ENCODE data around the gene HIVEP3.

Gene HIVEP3

DNA sequence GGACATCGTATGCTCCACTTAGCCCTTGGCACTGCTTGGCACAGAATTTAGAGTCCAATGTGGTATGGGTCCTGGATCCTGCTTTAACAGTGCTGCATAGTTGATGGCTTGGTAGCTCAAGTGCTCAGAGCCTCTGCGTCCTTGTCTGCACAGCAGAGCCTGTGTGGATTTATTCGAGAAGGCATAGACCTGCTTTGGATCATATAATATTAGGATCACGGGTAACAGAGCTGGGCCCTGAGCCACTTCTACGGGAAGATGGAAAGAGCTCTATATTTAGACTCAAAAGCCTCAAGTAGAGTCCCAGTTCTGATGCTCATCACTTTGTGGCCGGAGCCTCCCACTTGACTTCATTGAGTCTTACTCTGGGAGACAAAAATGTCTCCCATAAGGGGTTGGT lies 269.9 kb downstream of the HIVEP3 start:
- Histone ChIP-seq H3K9me3 (ENCODE audit: control insufficient read depth in 5 of 5, low read length in 5 of 5) (no peaks in the 10 kb centered on the region), H3K9ac (ENCODE audit: low read length in 5 of 5) (no peak overlapping the region)

DNA sequence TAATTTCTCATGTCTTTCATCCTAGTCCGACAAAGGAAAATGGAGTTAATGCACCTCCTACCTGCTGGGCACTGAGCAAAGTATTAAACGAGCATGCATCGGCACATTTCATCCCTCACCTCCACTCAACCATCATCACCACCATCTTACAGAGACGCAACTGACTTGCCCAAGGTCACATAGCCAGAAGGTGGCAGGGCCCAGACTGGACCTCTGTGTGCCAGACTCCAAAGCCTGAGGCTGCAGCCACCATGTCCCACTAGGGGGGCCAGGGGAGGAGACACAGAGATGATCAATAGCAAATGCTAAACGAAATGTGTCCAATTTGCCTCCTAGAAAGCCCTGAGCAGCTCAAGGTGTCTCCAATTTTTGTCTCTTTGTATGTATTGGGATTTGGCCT lies 270.5 kb downstream of the HIVEP3 start:
- no peak overlapping the region for H3K27ac ChIP-seq (ENCODE audit: low read depth, low read length)

More for the DNA sequence above, 269.9 kb downstream of the HIVEP3 start:
- H3K36me3 ChIP-seq (ENCODE audit: control insufficient read depth in 5 of 5, insufficient read depth in 5 of 5, low read length in 5 of 5): no peaks in the 10 kb centered on the region
- no peaks in the 10 kb centered on the region for H3K27me3 ChIP-seq (ENCODE audit: control insufficient read depth in 5 of 5, insufficient read depth in 4 of 5, low read length in 5 of 5)
- H3K4me1 ChIP-seq (ENCODE audit: control insufficient read depth in 5 of 5, insufficient read depth in 5 of 5, low read length in 5 of 5): peaks cover 0 to 17% (median 13%) of the 10 kb centered on the region in 5 donors
- no peak overlapping the region for H3K27ac ChIP-seq (ENCODE audit: low read depth, low read length)
- no peak overlapping the region for H3K4me3 ChIP-seq (ENCODE audit: low read depth in 1 of 5, low read length in 5 of 5)

DNA sequence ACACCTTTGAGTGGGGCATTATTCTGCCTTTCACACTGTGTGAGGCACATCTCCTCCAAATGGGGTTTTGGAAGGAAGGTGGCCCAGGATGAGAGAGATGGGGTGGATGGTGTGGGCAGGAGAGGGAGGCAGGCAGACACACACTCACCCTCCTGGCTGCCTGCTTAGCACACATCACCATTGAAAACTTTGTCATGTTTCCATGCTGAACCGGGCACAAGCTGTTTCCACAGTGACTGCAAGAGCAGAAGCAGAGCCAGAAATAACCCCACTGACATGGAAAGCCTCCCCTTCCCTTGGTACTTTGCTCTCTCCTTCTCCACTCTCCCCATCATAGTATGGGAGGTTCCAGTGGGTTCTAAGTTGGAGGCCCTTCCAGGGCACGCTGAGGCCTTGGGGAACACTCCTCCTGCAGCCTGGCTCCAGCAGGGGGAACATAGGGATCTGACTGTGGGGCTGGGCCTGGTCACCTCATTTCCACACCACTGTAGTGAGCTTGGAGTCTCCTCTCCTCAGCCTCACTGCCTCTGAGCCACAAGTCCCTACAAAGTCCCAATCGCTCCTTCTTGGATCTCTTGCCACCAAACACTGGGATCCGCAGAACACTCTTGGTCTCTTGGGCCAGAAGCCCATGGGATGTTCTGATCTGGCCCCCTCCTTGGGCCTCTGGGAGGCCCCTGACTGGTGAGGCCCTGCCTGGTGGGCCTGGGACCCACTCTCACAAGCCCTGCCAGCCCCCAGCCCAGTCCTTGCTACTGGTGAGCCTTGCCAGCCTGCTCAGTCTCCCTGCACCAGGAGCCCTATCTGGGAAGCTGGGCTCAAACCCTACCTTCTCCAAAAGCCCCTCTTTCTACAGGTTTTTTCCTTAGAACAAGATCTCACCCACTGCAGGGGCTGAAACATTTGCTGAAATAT lies 271.2 kb downstream of the HIVEP3 start:
- H3K27ac ChIP-seq (ENCODE audit: low read depth, low read length): no peak overlapping the region
- H3K9me3 ChIP-seq (ENCODE audit: control insufficient read depth in 5 of 5, low read length in 5 of 5): no peaks in the 10 kb centered on the region
- no peak overlapping the region for H3K9ac ChIP-seq (ENCODE audit: low read length in 5 of 5)
- H3K4me3 ChIP-seq (ENCODE audit: low read depth in 1 of 5, low read length in 5 of 5): no peak overlapping the region
- H3K36me3 ChIP-seq (ENCODE audit: control insufficient read depth in 5 of 5, insufficient read depth in 5 of 5, low read length in 5 of 5): no peaks in the 10 kb centered on the region
- no peaks in the 10 kb centered on the region for H3K27me3 ChIP-seq (ENCODE audit: control insufficient read depth in 5 of 5, insufficient read depth in 4 of 5, low read length in 5 of 5)
- peaks cover 0 to 17% (median 13%) of the 10 kb centered on the region in 5 donors for H3K4me1 ChIP-seq (ENCODE audit: control insufficient read depth in 5 of 5, insufficient read depth in 5 of 5, low read length in 5 of 5)

More for the DNA sequence above, 270.5 kb downstream of the HIVEP3 start:
- Histone ChIP-seq H3K4me3 (ENCODE audit: low read depth in 1 of 5, low read length in 5 of 5) (no peak overlapping the region), H3K9me3 (ENCODE audit: control insufficient read depth in 5 of 5, low read length in 5 of 5) (no peaks in the 10 kb centered on the region), H3K4me1 (ENCODE audit: control insufficient read depth in 5 of 5, insufficient read depth in 5 of 5, low read length in 5 of 5) (peaks cover 0 to 17% (median 13%) of the 10 kb centered on the region in 5 donors), H3K9ac (ENCODE audit: low read length in 5 of 5) (no peak overlapping the region), H3K27me3 (ENCODE audit: control insufficient read depth in 5 of 5, insufficient read depth in 4 of 5, low read length in 5 of 5) (no peaks in the 10 kb centered on the region), H3K36me3 (ENCODE audit: control insufficient read depth in 5 of 5, insufficient read depth in 5 of 5, low read length in 5 of 5) (no peaks in the 10 kb centered on the region)

DNA sequence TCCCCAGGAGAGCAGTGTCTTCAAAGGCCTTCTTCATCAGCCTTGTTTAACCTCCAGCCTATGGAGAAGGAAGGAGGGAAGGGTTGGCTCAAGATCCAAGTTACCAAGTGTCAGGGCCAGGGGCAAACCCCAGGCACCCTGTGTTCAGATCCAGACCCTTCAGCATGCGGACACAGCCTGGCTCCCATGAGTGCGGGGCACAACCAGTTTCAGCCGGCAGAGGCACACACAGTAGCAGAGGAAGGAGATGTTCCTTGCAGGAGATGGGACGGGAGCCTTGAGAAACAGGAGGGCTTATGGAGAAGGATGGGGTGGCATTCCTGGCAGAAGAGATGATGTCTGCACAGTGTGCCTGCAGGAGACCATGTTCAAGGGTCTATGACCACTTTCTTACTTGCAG lies 272.5 kb downstream of the HIVEP3 start:
- Histone ChIP-seq H3K4me1 (ENCODE audit: control insufficient read depth in 5 of 5, insufficient read depth in 5 of 5, low read length in 5 of 5) (peaks cover 0 to 17% (median 13%) of the 10 kb centered on the region in 5 donors), H3K4me3 (ENCODE audit: low read depth in 1 of 5, low read length in 5 of 5) (no peak overlapping the region), H3K9me3 (ENCODE audit: control insufficient read depth in 5 of 5, low read length in 5 of 5) (no peaks in the 10 kb centered on the region), H3K27ac (ENCODE audit: low read depth, low read length) (no peak overlapping the region), H3K27me3 (ENCODE audit: control insufficient read depth in 5 of 5, insufficient read depth in 4 of 5, low read length in 5 of 5) (no peaks in the 10 kb centered on the region), H3K36me3 (ENCODE audit: control insufficient read depth in 5 of 5, insufficient read depth in 5 of 5, low read length in 5 of 5) (no peaks in the 10 kb centered on the region), H3K9ac (ENCODE audit: low read length in 5 of 5) (no peak overlapping the region)

DNA sequence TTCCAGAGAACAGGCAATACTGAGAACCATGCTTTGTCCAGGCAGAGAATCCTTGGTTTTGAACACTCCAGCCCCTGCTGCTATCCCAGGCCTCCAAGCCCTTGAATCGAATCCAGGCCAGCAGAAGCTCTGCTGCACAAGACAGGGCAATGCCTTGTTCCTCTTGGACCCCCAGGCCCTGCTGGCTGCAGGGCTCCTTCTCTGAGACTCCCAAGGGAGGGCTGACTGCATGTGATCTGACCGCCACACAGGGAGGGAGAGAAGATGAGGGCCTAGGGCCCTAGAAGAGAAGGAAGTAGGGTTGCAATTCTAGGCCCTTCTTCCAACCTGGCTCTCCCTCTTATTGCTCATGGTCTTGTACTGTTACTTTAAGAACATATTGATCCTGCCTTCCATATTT lies 273.7 kb downstream of the HIVEP3 start:
- Histone ChIP-seq H3K27me3 (ENCODE audit: control insufficient read depth in 5 of 5, insufficient read depth in 4 of 5, low read length in 5 of 5) (no peaks in the 10 kb centered on the region), H3K27ac (ENCODE audit: low read depth, low read length) (no peak overlapping the region), H3K9ac (ENCODE audit: low read length in 5 of 5) (no peak overlapping the region), H3K9me3 (ENCODE audit: control insufficient read depth in 5 of 5, low read length in 5 of 5) (no peaks in the 10 kb centered on the region), H3K36me3 (ENCODE audit: control insufficient read depth in 5 of 5, insufficient read depth in 5 of 5, low read length in 5 of 5) (no peaks in the 10 kb centered on the region), H3K4me1 (ENCODE audit: control insufficient read depth in 5 of 5, insufficient read depth in 5 of 5, low read length in 5 of 5) (peaks cover 0 to 11% (median 6%) of the 10 kb centered on the region in 5 donors), H3K4me3 (ENCODE audit: low read depth in 1 of 5, low read length in 5 of 5) (no peak overlapping the region)

DNA sequence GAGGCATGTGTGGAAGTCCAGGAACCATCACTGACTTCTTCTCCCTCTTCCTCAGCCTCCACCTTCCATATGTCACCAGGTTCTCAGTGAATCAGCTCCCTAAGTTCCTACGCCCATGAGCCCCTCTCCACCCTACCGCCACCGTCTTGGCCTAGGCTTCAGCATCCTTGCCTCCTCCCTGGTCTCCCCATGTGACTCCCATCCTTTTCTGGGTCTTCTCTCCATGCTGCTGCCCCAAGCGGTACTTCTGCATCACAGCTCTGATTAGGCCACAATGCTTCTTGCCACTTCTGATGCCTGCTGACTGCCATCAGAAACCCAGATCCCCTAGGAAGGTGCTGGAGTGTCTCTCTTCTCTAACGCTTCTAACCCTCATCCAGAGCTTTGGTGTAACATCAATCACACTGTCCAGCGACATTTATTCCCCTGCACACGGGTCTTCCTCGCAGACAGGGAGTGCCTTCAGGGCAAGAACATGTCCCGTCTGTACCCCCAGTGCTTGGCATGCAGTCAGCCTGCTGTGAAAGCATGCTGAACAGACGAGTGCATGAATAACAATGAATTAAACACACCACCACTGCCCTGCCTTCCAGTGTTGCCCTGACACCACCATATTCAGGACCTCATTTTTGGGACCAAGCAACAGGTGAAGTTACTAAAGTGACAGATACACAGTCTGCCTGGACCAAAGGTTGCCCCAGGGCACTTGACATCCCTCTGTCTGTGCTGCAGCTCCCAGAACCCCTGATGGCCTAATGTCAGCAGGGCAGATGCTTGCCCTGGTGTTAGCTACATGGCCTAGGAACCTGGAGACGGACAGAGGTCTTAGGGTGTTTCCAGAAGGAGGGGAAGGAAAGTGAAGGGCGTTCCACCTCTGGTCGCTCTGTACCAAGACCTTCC lies 275.6 kb downstream of the HIVEP3 start:
- Histone ChIP-seq H3K4me1 (ENCODE audit: control insufficient read depth in 5 of 5, insufficient read depth in 5 of 5, low read length in 5 of 5) (no peaks in the 10 kb centered on the region), H3K9me3 (ENCODE audit: control insufficient read depth in 5 of 5, low read length in 5 of 5) (no peaks in the 10 kb centered on the region), H3K27ac (ENCODE audit: low read depth, low read length) (no peak overlapping the region)

DNA sequence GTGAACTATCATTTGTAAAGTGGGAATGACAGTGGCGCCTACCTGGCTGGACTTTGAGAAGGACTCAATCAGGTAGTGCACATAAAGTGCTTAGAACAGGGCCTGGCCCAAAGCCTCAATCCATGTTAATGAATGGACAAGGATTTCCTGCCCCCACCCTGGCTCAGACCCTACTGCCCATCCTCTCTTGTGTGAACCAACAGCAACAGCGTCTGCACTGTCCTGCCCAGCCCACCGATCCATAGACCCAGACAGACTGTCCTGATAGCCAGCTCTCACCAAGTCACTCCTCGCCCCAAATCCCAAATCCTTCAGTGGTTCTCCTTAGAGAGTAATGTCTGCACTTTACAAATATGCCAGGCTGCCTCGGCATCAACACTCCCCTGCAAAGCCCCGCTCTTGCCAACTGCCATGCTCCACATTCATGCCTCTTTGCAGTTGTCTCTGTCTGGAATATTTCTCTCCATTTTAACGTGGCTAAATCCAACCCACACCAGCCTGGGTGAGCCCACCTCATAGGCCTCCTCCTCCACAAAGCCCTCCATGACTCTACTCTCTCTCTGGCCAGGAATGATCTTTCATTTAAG lies 276.7 kb downstream of the HIVEP3 start:
- Histone ChIP-seq H3K4me1 (ENCODE audit: control insufficient read depth in 5 of 5, insufficient read depth in 5 of 5, low read length in 5 of 5) (no peaks in the 10 kb centered on the region), H3K27me3 (ENCODE audit: control insufficient read depth in 5 of 5, insufficient read depth in 4 of 5, low read length in 5 of 5) (no peaks in the 10 kb centered on the region), H3K36me3 (ENCODE audit: control insufficient read depth in 5 of 5, insufficient read depth in 5 of 5, low read length in 5 of 5) (no peaks in the 10 kb centered on the region), H3K27ac (ENCODE audit: low read depth, low read length) (no peak overlapping the region), H3K4me3 (ENCODE audit: low read depth in 1 of 5, low read length in 5 of 5) (no peak overlapping the region), H3K9me3 (ENCODE audit: control insufficient read depth in 5 of 5, low read length in 5 of 5) (no peaks in the 10 kb centered on the region), H3K9ac (ENCODE audit: low read length in 5 of 5) (no peak overlapping the region)

More for the DNA sequence above, 275.6 kb downstream of the HIVEP3 start:
- Histone ChIP-seq H3K36me3 (ENCODE audit: control insufficient read depth in 5 of 5, insufficient read depth in 5 of 5, low read length in 5 of 5) (no peaks in the 10 kb centered on the region), H3K9ac (ENCODE audit: low read length in 5 of 5) (no peak overlapping the region), H3K27me3 (ENCODE audit: control insufficient read depth in 5 of 5, insufficient read depth in 4 of 5, low read length in 5 of 5) (no peaks in the 10 kb centered on the region), H3K4me3 (ENCODE audit: low read depth in 1 of 5, low read length in 5 of 5) (no peak overlapping the region)

DNA sequence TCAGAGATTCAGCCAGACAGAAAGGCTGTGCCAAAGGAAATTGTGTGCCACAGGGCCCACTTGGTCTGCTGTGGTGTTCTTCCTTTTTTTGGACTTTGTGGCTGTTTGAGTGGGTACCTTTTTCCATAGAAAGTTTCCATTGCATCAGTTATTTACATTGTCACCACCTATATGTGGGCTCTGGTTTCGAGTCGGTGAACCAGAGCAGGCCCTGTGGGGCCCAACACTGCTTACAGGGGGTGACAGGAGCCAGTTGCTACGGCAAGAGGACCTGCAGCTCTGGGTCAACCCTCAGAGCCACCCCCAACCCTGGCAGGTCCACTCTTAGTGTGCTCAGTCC lies 277.3 kb downstream of the HIVEP3 start:
- Histone ChIP-seq H3K9ac (ENCODE audit: low read length in 5 of 5) (no peak overlapping the region), H3K27me3 (ENCODE audit: control insufficient read depth in 5 of 5, insufficient read depth in 4 of 5, low read length in 5 of 5) (no peaks in the 10 kb centered on the region), H3K9me3 (ENCODE audit: control insufficient read depth in 5 of 5, low read length in 5 of 5) (no peaks in the 10 kb centered on the region), H3K27ac (ENCODE audit: low read depth, low read length) (no peak overlapping the region), H3K4me3 (ENCODE audit: low read depth in 1 of 5, low read length in 5 of 5) (no peak overlapping the region), H3K4me1 (ENCODE audit: control insufficient read depth in 5 of 5, insufficient read depth in 5 of 5, low read length in 5 of 5) (no peaks in the 10 kb centered on the region), H3K36me3 (ENCODE audit: control insufficient read depth in 5 of 5, insufficient read depth in 5 of 5, low read length in 5 of 5) (no peaks in the 10 kb centered on the region)

DNA sequence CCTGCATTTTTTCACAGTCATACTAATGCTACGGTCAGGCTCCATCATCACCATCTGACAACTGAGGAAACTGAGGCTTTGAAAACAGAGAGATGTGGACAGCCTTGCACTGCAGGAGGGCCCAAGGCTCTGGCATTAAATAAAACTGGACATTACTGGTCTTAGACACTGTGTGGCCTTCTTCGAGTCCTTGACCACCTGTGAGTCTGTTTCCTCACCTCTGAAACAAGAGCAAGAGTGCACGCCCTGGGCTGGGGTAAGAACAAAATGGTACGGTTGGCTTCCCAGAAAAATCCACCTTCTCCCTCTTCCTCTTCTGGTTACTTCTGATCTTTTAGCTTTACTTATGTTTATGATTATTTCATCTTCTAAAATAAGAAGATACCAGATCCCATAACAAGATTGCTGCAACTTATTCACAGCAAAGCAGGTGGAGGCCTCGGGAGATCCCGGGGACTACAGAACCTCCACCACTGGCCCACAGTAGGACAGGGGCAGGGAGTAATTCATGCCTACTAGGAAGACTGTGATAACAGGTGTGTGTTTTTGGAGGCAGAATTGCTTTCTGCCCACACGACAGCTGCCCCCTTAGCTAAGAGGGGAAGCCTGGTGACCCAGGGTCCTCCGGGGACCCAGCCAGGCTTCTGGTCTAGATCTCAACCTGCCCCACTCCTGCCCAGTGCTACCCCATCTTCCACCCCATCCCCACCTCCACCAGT lies 277.8 kb downstream of the HIVEP3 start:
- H3K27ac ChIP-seq (ENCODE audit: low read depth, low read length): no peak overlapping the region
- no peak overlapping the region for H3K4me3 ChIP-seq (ENCODE audit: low read depth in 1 of 5, low read length in 5 of 5)
- no peak overlapping the region for H3K9ac ChIP-seq (ENCODE audit: low read length in 5 of 5)
- H3K36me3 ChIP-seq (ENCODE audit: control insufficient read depth in 5 of 5, insufficient read depth in 5 of 5, low read length in 5 of 5): no peaks in the 10 kb centered on the region
- H3K27me3 ChIP-seq (ENCODE audit: control insufficient read depth in 5 of 5, insufficient read depth in 4 of 5, low read length in 5 of 5): no peaks in the 10 kb centered on the region
- H3K4me1 ChIP-seq (ENCODE audit: control insufficient read depth in 5 of 5, insufficient read depth in 5 of 5, low read length in 5 of 5): no peaks in the 10 kb centered on the region
- H3K9me3 ChIP-seq (ENCODE audit: control insufficient read depth in 5 of 5, low read length in 5 of 5): no peaks in the 10 kb centered on the region

Measured in subcutaneous abdominal adipose tissue (tissue), 5 donors.